MCF 10A (cell line): ENCODE results near the gene NAA20. TPM values are rescaled to one million over a fixed set of nuclear protein-coding genes. Genes with fewer than 3 reads are reported as not detected.
A peak's percentile ranks its signal among the peaks of the same experiment; 100 is the strongest.

ENCODE experiments used
- BruUV-seq: library from RNA; stranded (reverse); fragments of 400-500 nt; replicated peaks from 2 replicates; lab custom pipeline; 2021; lab: Mats Ljungman, UMichigan
- CTCF ChIA-PET: fragments of 300-600 bp; sonication (Branson Sonifier 250); formaldehyde crosslinking; extraction: SDS; loops from one replicate; lab custom pipeline; 2021; ENCODE audit warnings: antibody characterized with exemption, inconsistent platforms; lab: Yijun Ruan, JAX
- POLR2A ChIA-PET: fragments of 300-600, 350-650 bp; sonication (Branson Sonifier 250); formaldehyde crosslinking; extraction: SDS; loops from one replicate; lab custom pipeline; 2020; ENCODE audit warnings: antibody characterized with exemption, inconsistent platforms; lab: Yijun Ruan, JAX
- DNase-seq: peaks from one replicate; pipeline ENCODE4 v3.0.0-alpha.2; 2018; ENCODE audit not compliant: unreplicated experiment
- H3K27ac Mint-ChIP-seq: one replicate; pipeline ENCODE4 v1.8.0; 2022; ENCODE audit warnings: mild to moderate bottlenecking, low read depth, mixed read lengths; ENCODE audit not compliant: unreplicated experiment
- H3K27me3 Mint-ChIP-seq: one replicate; pipeline ENCODE4 v1.8.0; 2022; ENCODE audit warnings: mixed read lengths; ENCODE audit not compliant: insufficient read depth, unreplicated experiment
- H3K36me3 Mint-ChIP-seq: one replicate; pipeline ENCODE4 v1.8.0; 2022; ENCODE audit warnings: mild to moderate bottlenecking, moderate library complexity, mixed read lengths; ENCODE audit not compliant: insufficient read depth, unreplicated experiment
- H3K4me1 Mint-ChIP-seq: one replicate; pipeline ENCODE4 v1.8.0; 2022; ENCODE audit warnings: mixed read lengths; ENCODE audit not compliant: insufficient read depth, unreplicated experiment
- H3K4me3 Mint-ChIP-seq: one replicate; pipeline ENCODE4 v1.8.0; 2022; ENCODE audit warnings: mild to moderate bottlenecking, moderate library complexity, mixed read lengths; ENCODE audit not compliant: unreplicated experiment
- H3K9me3 Mint-ChIP-seq: one replicate; pipeline ENCODE4 v1.8.0; 2022; ENCODE audit warnings: mixed read lengths; ENCODE audit not compliant: unreplicated experiment
- intact Hi-C: fragments of 100-400 bp; cut with micrococcal nuclease; formaldehyde crosslinking; loops from 2 replicates; pipeline ENCODE4 v1.14.1; 2022
- total RNA-seq: library from RNA; stranded (reverse); gene quantifications from 2 replicates; pipeline ENCODE4 v1.2.3, GENCODE V29; 2022
- TF ChIP-seq, protein P1 (sequence below): fragments of 200-600 bp; IDR thresholded peaks from one replicate; pipeline ENCODE4 v1.8.0; 2022; ENCODE audit warnings: antibody characterized with exemption, mild to moderate bottlenecking; ENCODE audit not compliant: unreplicated experiment

Gene NAA20
- total RNA-seq, 1 experiment from 2014 or later = 109 TPM

DNA sequence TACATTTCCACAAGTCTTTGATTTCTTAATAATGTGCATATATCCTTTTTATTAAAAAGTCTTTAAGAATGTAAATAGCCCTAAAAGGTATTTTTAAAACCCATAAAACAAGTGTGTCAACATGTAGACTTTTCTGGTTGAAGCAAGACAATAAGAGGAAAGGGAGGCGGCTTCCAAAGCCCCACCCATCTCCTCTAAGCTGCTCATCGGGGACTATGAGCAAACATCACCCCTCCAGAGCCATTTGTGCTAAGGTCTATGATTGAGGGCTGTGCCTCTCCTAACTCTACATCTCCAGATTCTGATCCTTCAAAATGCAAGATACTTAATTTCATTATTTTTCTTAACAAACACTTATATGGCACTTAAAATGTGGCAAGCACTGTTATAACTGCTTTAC lies 2.5 kb upstream of the NAA20 start:
- no peak overlapping the region for H3K4me3 Mint-ChIP-seq
- CTCF ChIA-PET = interaction anchor here (0.6 to 1.2 kb wide), 2 partner anchors 69 to 219 kb away, joined by 3 to 4 read pairs; no protein-coding TSS in a partner anchor
- H3K27me3 Mint-ChIP-seq = no peaks in the 10 kb centered on the region
- H3K4me1 Mint-ChIP-seq = peaks cover 25% of the 10 kb centered on the region
- TF ChIP-seq, protein P1, sequence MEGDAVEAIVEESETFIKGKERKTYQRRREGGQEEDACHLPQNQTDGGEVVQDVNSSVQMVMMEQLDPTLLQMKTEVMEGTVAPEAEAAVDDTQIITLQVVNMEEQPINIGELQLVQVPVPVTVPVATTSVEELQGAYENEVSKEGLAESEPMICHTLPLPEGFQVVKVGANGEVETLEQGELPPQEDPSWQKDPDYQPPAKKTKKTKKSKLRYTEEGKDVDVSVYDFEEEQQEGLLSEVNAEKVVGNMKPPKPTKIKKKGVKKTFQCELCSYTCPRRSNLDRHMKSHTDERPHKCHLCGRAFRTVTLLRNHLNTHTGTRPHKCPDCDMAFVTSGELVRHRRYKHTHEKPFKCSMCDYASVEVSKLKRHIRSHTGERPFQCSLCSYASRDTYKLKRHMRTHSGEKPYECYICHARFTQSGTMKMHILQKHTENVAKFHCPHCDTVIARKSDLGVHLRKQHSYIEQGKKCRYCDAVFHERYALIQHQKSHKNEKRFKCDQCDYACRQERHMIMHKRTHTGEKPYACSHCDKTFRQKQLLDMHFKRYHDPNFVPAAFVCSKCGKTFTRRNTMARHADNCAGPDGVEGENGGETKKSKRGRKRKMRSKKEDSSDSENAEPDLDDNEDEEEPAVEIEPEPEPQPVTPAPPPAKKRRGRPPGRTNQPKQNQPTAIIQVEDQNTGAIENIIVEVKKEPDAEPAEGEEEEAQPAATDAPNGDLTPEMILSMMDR = no peak
- H3K36me3 Mint-ChIP-seq = no peaks in the 10 kb centered on the region
- peak; percentile 27 for DNase-seq
- H3K9me3 Mint-ChIP-seq = no peaks in the 10 kb centered on the region
- no peak overlapping the region for H3K27ac Mint-ChIP-seq
- intact Hi-C loops = loop anchor here (5.0 kb wide), 2 partner anchors 223 to 327 kb away; no protein-coding TSS in a partner anchor
- no TSS peak for BruUV-seq
- POLR2A ChIA-PET = interaction anchor here (0.6 to 6.3 kb wide), 4 partner anchors 8 to 155 kb away, joined by 3 to 79 read pairs (median 4); no protein-coding TSS in a partner anchor

DNA sequence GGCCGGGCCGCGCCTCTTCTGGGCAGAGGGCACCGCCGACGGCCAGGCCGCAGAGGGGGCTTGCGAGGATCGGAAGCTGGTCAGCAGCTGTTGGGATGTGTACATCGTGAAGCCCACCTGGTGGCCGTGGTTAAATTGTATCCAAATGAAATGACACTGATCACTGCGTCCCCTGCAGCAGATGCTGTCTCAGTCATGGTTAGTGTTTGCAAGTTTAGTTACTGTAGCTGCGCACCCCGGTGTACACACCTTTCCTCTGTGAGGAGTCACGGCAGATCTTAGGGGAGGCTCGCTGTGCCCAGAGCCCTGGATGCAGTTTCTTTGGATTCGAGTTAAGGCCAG lies 653 bp downstream of the NAA20 start:
- ChIA-PET CTCF (interaction anchor here (1.0 to 1.8 kb wide), 7 partner anchors 9 to 331 kb away, joined by 3 to 8 read pairs (median 6); partner anchors contain the start of genes CFAP61 and CRNKL1), POLR2A (interaction anchor here (0.9 to 7.4 kb wide), 20 partner anchors 9 to 1451 kb away, joined by 3 to 79 read pairs (median 10); partner anchors contain the start of genes CFAP61, CRNKL1, RIN2 and SMIM26)
- Mint-ChIP-seq H3K27me3 (no peaks in the 10 kb centered on the region), H3K4me1 (peaks cover 41% of the 10 kb centered on the region), H3K9me3 (no peaks in the 10 kb centered on the region), H3K4me3 (peak overlapping the region; percentile 73), H3K36me3 (no peaks in the 10 kb centered on the region), H3K27ac (peak overlapping the region; percentile 95)
- TF ChIP-seq, protein P1 = no peak
- intact Hi-C loops = loop anchor here (2.0 to 5.0 kb wide), 3 partner anchors 43 to 331 kb away; no protein-coding TSS in a partner anchor
- DNase-seq = peak; percentile 5
- BruUV-seq = no TSS peak

DNA sequence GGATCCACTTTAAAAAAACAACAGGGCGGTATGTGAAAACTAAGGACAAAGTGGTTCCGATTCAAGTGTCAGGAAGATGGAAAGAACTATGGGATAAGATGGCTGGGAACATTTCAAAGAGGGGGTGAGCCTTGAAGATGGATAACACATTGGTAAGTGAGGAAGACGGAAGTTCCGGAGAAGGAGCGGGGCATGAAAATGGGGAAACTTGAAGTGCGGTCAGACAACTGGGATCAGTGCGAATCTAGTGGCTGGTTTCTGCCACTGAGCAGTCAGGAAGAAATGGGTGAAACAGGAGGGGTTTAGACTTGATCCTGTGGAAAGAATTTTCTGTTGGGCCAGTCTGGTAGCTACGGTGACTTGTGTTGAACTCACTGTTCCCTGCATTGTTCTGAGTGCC lies 1.2 kb downstream of the NAA20 start:
- TF ChIP-seq, protein P1 = no peak
- POLR2A ChIA-PET = interaction anchor here (0.7 to 7.4 kb wide), 13 partner anchors 9 to 1311 kb away, joined by 3 to 79 read pairs (median 13); partner anchors contain the start of genes CFAP61 and CRNKL1
- H3K27me3 Mint-ChIP-seq = no peaks in the 10 kb centered on the region
- intact Hi-C loops = loop anchor here (5.0 kb wide), 2 partner anchors 219 to 331 kb away; no protein-coding TSS in a partner anchor
- H3K9me3 Mint-ChIP-seq = no peaks in the 10 kb centered on the region
- peak overlapping the region; percentile 73 for H3K4me3 Mint-ChIP-seq
- H3K36me3 Mint-ChIP-seq = no peaks in the 10 kb centered on the region
- TSS peak; percentile 69 for BruUV-seq
- CTCF ChIA-PET = interaction anchor here (0.6 to 1.8 kb wide), 8 partner anchors 9 to 327 kb away, joined by 3 to 8 read pairs (median 4); partner anchors contain the start of genes CFAP61 and CRNKL1
- peak overlapping the region; percentile 95 for H3K27ac Mint-ChIP-seq
- no peak for DNase-seq
- peaks cover 41% of the 10 kb centered on the region for H3K4me1 Mint-ChIP-seq

DNA sequence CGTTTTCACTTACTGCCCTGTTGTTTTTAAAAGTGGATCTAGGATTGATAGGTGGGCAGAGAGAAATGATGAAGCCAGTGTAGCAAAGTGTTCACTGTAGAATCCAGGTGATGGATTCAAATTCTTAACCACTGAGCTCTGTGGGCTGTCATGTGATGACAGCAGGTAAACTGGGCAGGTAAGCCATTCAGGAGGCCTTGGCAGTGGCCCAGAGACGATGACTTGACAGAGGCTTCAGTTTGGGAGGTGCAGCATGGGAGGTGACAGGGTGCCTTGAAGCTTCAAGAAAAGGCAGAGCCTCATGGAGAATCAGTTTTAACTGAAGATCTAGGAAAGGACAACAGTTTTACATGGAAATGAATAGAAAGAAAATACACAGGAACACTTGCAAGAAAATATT lies 2.0 kb downstream of the NAA20 start:
- no peaks in the 10 kb centered on the region for H3K9me3 Mint-ChIP-seq
- H3K4me1 Mint-ChIP-seq = peaks cover 41% of the 10 kb centered on the region
- ChIA-PET POLR2A (interaction anchor here (0.6 to 7.4 kb wide), 15 partner anchors 8 to 1679 kb away, joined by 3 to 79 read pairs (median 4); partner anchors contain the start of genes CFAP61 and CRNKL1), CTCF (interaction anchor here (0.6 to 2.0 kb wide), 9 partner anchors 12 to 1737 kb away, joined by 3 to 8 read pairs (median 4); partner anchors contain the start of genes CFAP61 and CRNKL1)
- H3K4me3 Mint-ChIP-seq = peak overlapping the region; percentile 73
- intact Hi-C loops = loop anchor here (5.0 kb wide), 2 partner anchors 218 to 332 kb away; no protein-coding TSS in a partner anchor
- H3K27ac Mint-ChIP-seq = peak overlapping the region; percentile 44
- no TSS peak for BruUV-seq
- no peaks in the 10 kb centered on the region for H3K27me3 Mint-ChIP-seq
- TF ChIP-seq, protein P1 = no peak
- peaks cover 2% of the 10 kb centered on the region for H3K36me3 Mint-ChIP-seq
- peak; percentile 73 for DNase-seq
